HG03175 (cell line): Measurements from ENCODE around the gene ANKRD53.
"Not testable (repeated sequence)": the region's sequence is repeated elsewhere in the genome, so short reads cannot be mapped to it uniquely, and the experiment has no call there.

Experiments used
- ATAC-seq: cut with Tn5 transposase; IDR thresholded peaks from one replicate; pipeline ENCODE4 v1.9.1; 2021; ENCODE audit warnings: mild to moderate bottlenecking, moderate library complexity; ENCODE audit not compliant: unreplicated experiment

Gene ANKRD53

GRCh38 chr2:70988151-70988550, 9.7 kb downstream of the ANKRD53 start:
- no peak for ATAC-seq

- ATAC-seq, result no peak
Observed at GRCh38 chr2:70988726-70989648, 10.6 kb downstream of the ANKRD53 start.

- ATAC-seq, result no peak
Observed at GRCh38 chr2:70990216-70990615, 11.8 kb downstream of the ANKRD53 start.

- ATAC-seq, result no peak
Observed at GRCh38 chr2:70991142-70991541, 12.7 kb downstream of the ANKRD53 start.

- no peak for ATAC-seq
Observed at GRCh38 chr2:70991742-70992141, 13.3 kb downstream of the ANKRD53 start.

- ATAC-seq, result no peak
Observed at GRCh38 chr2:70992945-70993853, 14.8 kb downstream of the ANKRD53 start.

GRCh38 chr2:70994009-70994698, 15.7 kb downstream of the ANKRD53 start:
- peak; percentile 24 for ATAC-seq

GRCh38 chr2:70994699-70995425, 16.4 kb downstream of the ANKRD53 start, which contains the start of gene TEX261:
Gene TEX261 (minus strand): TSS chr2:70994873. CDS start chr2:70994757, 116 bp downstream.
- ATAC-seq, result peak; percentile 97

GRCh38 chr2:70995426-70995729, 16.9 kb downstream of the ANKRD53 start:
- peak; percentile 43 for ATAC-seq

GRCh38 chr2:70998885-70999284, 20.5 kb downstream of the ANKRD53 start:
- ATAC-seq, result not testable (repeated sequence)

- ATAC-seq, result no peak
Observed at GRCh38 chr2:70999362-70999761, 20.9 kb downstream of the ANKRD53 start.

GRCh38 chr2:70999931-71000330, 21.5 kb downstream of the ANKRD53 start:
- ATAC-seq, result not testable (repeated sequence)

- ATAC-seq, result peak; percentile 95
Observed at GRCh38 chr2:71000780-71001591, 22.6 kb downstream of the ANKRD53 start.

- ATAC-seq, result no peak
Observed at GRCh38 chr2:71001592-71001927, 23.1 kb downstream of the ANKRD53 start.

- no peak for ATAC-seq
Observed at GRCh38 chr2:71001981-71002570, 23.6 kb downstream of the ANKRD53 start.

GRCh38 chr2:71003396-71003795, 25.0 kb downstream of the ANKRD53 start:
- ATAC-seq, result no peak

- no peak for ATAC-seq
Observed at GRCh38 chr2:71003966-71004755, 25.7 kb downstream of the ANKRD53 start.

- no peak for ATAC-seq
Observed at GRCh38 chr2:71004857-71005256, 26.4 kb downstream of the ANKRD53 start.
